SH-SY5Y (cell line): ENCODE results near the gene GGCX.

ENCODE experiments used
- GATA2 ChIP-seq: IDR thresholded peaks from 2 replicates; pipeline ENCODE4 v1.6.1; 2011; ENCODE audit warnings: mild to moderate bottlenecking, low read depth, low read length
- GATA3 ChIP-seq: IDR thresholded peaks from 2 replicates; pipeline ENCODE4 v1.6.1; 2011; ENCODE audit warnings: low read depth, mild to moderate bottlenecking, low read length, moderate library complexity

DNA sequence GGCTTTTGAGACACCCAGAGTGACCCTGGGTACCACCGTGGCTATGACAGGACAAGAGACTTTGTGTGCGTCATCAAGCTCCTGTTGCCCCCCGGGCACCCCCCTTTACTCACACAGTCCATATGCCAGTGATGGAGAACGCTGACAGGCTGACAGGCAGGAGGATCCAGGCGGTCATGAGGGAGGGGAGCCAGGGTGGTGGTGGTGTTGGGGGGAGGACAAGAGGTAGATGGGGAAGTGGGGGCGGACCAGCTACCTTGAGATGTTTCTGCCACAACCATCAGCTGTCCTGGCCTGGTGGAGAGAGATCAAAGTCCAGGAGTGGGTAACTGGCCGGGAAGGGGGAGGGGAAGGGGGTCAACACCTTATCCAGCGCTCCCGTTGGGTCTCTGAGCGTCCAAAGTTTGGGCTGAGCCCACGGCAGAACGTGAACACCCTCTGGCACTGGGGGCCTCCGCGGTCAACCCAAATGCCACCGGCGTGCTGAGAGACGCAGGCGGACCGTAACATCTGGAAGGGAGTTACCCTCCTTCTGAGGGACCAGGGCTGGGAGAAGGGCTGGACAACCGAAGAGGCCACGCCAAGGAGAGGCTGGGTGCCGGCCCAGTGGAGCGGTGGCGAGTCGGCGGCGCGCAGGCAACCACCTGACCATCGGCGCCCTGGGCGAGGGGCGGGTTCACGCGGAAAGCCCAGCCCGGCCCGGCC is 40.6 kb upstream of the GGCX start:
- TF ChIP-seq GATA2 = no peak
- no peak for TF ChIP-seq GATA3
